HEK293T (cell line): ENCODE data around the gene SLC2A14.
"Not testable (repeated sequence)": the region's sequence is repeated elsewhere in the genome, so short reads cannot be mapped to it uniquely, and the experiment has no call there.

Experiments used
- CTCF ChIA-PET: fragments of 350-600 bp; formaldehyde crosslinking; extraction: SDS; loops from one replicate; lab custom pipeline; 2021; ENCODE audit warnings: antibody characterized with exemption, inconsistent platforms; lab: Yijun Ruan, JAX
- POLR2A ChIA-PET: fragments of 350-600 bp; formaldehyde crosslinking; extraction: SDS; loops from one replicate; lab custom pipeline; 2020; ENCODE audit warnings: antibody characterized with exemption, inconsistent platforms; lab: Yijun Ruan, JAX
- DNase-seq: peaks from one replicate; pipeline ENCODE4 v3.0.0; 2012; ENCODE audit warnings: mixed read lengths; ENCODE audit errors: extremely low spot score
- ARNT ChIP-seq: fragments of 450-650 bp; IDR thresholded peaks from 2 replicates; pipeline ENCODE4 v1.6.1; 2017; ENCODE audit warnings: mild to moderate bottlenecking
- BHLHE40 ChIP-seq: fragments of 450-650 bp; IDR thresholded peaks from 2 replicates; pipeline ENCODE4 v1.6.1; 2016; ENCODE audit warnings: mild to moderate bottlenecking, moderate library complexity, borderline replicate concordance
- CTBP1 ChIP-seq: fragments of 450-650 bp; IDR thresholded peaks from 2 replicates; pipeline ENCODE4 v1.6.1; 2016; ENCODE audit warnings: borderline replicate concordance
- ELF4 ChIP-seq: fragments of 450-650 bp; IDR thresholded peaks from 2 replicates; pipeline ENCODE4 v1.6.1; 2017; ENCODE audit warnings: antibody characterized with exemption
- FOXA1 ChIP-seq: fragments of 450-650 bp; IDR thresholded peaks from 2 replicates; pipeline ENCODE4 v1.6.1; 2016; ENCODE audit warnings: mild to moderate bottlenecking
- FOXK2 ChIP-seq: fragments of 450-650 bp; IDR thresholded peaks from 2 replicates; pipeline ENCODE4 v1.6.1; 2016; ENCODE audit warnings: mild to moderate bottlenecking
- FOXM1 ChIP-seq: fragments of 450-650 bp; IDR thresholded peaks from 2 replicates; pipeline ENCODE4 v1.6.1; 2017; ENCODE audit warnings: mild to moderate bottlenecking, borderline replicate concordance
- HDGF ChIP-seq: fragments of 450-650 bp; IDR thresholded peaks from 2 replicates; pipeline ENCODE4 v1.6.1; 2017; ENCODE audit warnings: antibody characterized with exemption, borderline replicate concordance
- L3MBTL2 ChIP-seq: fragments of 450-650 bp; conservative IDR thresholded peaks from 2 replicates; pipeline ENCODE4 v1.6.1; 2016; ENCODE audit warnings: mild to moderate bottlenecking
- LEF1 ChIP-seq: fragments of 450-650 bp; IDR thresholded peaks from 2 replicates; pipeline ENCODE4 v1.6.1; 2017; ENCODE audit warnings: mild to moderate bottlenecking, borderline replicate concordance
- NFRKB ChIP-seq: fragments of 450-650 bp; IDR thresholded peaks from 2 replicates; pipeline ENCODE4 v1.6.1; 2016; ENCODE audit warnings: mild to moderate bottlenecking, moderate library complexity
- PKNOX1 ChIP-seq: fragments of 450-650 bp; IDR thresholded peaks from 2 replicates; pipeline ENCODE4 v1.6.1; 2016
- SP1 ChIP-seq: fragments of 450-650 bp; IDR thresholded peaks from 2 replicates; pipeline ENCODE4 v1.6.1; 2017
- SUZ12 ChIP-seq: fragments of 450-650 bp; IDR thresholded peaks from 2 replicates; pipeline ENCODE4 v1.6.1; 2016; ENCODE audit warnings: mild to moderate bottlenecking
- TARDBP ChIP-seq: fragments of 450-650 bp; IDR thresholded peaks from 2 replicates; pipeline ENCODE4 v1.6.1; 2016
- ZNF384 ChIP-seq: fragments of 450-650 bp; IDR thresholded peaks from 2 replicates; pipeline ENCODE4 v1.6.1; 2016

The SLC2A14 gene

DNA sequence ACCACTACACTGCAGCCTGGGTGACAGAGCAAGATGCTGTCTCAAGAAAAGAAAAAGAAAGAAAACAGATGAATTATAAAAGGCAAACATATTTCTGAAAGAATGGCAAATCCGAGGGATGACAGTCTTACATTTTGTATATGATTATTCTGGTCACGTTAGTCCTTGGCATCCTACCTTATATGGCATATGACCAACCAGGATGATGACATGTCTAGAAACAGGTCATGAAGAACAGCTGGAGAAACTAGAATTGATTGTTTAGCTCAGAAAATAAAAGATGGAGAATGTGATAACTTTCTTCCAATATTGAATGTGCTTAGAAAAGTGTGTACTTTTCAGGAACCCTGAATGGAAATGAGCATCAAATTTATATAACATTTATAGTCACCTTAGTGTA is 19.2 kb downstream of the SLC2A14 start:
- TF ChIP-seq L3MBTL2 (no peak), FOXK2 (no peak), ELF4 (no peak), PKNOX1 (no peak), TARDBP (no peak), SUZ12 (no peak), ARNT (no peak), FOXA1 (no peak), FOXM1 (no peak), HDGF (no peak), ZNF384 (no peak)
- DNase-seq: no peak
- CTCF ChIA-PET: no interaction called here
- POLR2A ChIA-PET: no interaction called here

DNA sequence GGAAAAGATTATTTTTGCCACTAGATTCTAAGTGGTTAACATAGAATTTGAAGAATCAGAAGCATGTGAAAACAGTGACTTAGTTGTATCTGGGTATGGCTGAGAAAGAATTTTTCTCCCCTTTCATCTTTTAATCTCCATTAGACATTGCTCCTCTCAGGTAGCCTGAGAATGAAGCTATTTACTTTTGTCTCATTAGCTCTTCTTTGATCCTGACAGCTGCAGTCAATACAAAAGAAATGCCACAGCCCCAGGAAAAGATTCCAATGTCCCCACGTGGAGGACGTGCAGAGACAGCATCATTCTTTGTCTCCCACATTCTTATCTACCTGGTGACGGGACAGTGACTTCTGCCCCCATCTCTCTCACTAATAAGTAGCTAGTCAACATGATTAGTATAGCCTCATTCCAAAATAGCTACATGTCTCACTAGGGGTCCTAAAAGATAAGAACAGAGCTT is 21.1 kb downstream of the SLC2A14 start:
- POLR2A ChIA-PET, CTCF ChIA-PET, DNase-seq: not testable (repeated sequence)

DNA sequence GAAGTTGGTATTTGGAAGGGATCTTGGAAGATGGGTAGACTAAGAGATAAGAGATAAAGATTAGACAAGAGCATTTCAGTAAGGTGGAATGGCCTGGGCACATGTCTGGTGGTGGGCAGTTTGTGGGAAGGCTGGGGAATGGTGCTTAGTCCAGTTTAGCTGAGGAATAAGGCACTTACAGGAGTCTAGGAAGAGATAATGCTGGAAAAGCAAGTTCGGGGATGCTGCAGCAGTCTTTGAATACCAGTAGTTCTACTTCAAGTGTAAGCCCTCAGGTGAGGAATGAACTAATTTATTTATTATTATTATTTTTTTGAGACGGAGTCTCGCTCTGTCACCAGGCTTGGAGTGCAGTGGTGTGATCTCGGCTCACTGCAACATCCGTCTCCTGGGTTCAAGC is 22.6 kb downstream of the SLC2A14 start:
- POLR2A ChIA-PET, CTCF ChIA-PET, DNase-seq: not testable (repeated sequence)

DNA sequence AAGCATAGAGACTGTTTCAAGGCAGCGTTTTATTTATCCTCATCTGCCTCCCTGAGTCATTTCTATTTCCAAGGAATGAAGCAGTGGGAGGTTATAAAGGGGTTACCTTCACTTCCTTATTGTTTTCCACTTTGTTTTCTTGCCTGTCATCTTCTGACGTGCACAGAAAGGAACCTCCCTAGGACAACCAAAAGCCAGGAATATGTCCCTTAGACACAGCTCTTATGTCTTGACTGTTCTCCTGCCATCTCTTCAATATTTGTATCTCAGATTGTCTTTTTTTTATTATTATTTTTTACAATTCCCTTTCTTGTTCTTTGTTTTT is 24.7 kb downstream of the SLC2A14 start:
- POLR2A ChIA-PET, DNase-seq: not testable (repeated sequence)
- CTCF ChIA-PET: interaction anchor here (0.6 to 0.7 kb wide), 2 partner anchors 86 to 99 kb away, joined by 3 to 4 read pairs; no protein-coding TSS in a partner anchor

DNA sequence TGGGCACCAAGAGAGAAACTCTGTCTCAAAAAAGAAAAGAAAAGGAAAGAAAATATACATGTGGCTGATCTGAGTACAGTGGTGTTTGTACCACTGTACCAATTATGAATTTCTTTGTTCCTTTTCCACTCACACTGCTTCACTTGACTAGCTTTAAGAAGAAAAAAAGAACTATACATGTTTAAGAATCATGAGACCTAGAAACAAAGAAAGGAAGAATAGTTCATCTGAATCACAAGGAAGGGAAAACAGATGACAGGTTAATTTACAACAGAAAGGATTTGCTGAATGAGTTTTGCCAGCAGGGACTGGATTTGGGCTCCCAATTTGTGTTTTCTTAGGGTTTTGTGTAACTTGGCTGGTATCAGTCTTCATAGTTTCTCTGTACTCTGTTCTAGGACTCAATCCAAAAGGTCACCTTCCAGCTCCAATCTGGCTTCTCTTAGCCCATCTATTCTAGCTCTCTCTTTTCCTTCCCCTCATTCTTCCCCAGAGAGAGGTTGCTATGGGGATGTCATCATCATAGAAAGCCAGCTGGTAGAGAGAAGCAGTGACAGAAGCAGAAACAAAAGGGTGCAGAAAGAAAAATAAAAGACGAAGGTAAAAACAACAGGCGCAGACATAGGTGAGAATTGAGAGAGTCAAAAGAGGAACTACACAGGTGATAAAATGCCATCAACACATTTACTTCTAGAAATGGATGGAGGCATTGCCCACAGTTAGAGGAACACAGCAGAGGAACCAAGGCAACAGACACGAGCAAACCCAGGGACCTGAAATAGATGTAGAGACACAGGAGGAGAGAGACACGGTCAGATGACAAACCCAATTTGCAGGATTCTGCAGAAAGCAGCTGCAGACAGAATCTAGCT is 25.3 kb downstream of the SLC2A14 start:
- POLR2A ChIA-PET, DNase-seq: not testable (repeated sequence)
- CTCF ChIA-PET: interaction anchor here (0.6 to 0.7 kb wide), 2 partner anchors 85 to 100 kb away, joined by 3 to 4 read pairs; no protein-coding TSS in a partner anchor

DNA sequence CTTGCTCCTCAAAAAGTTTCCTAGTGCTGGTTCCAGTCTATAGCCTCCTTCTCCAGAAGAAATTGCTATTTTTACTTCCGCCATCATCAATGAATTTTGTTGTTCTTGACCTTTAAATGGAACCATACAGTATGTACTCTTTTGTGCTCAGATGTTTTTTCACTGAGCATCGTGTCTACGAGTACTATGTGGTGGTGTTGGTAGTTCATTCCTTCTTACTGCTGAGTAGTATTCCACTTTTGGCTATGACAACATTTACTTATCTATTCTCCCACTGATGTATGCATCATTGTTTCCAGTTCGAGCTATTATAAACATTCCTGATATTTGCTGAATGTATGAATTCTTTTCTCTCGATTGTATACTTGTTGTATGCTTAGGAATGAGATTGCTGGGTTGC is 28.6 kb downstream of the SLC2A14 start:
- DNase-seq: no peak
- CTCF ChIA-PET: no interaction called here
- no peak for TF ChIP-seq L3MBTL2
- TF ChIP-seq FOXK2: no peak
- no peak for TF ChIP-seq FOXA1
- TF ChIP-seq FOXM1: no peak
- no peak for TF ChIP-seq ARNT
- TF ChIP-seq TARDBP: no peak
- TF ChIP-seq SUZ12: no peak
- no peak for TF ChIP-seq ZNF384
- no peak for TF ChIP-seq CTBP1
- TF ChIP-seq BHLHE40: no peak
- TF ChIP-seq LEF1: no peak
- TF ChIP-seq ELF4: no peak
- TF ChIP-seq PKNOX1: no peak
- TF ChIP-seq SP1: no peak
- no peak for TF ChIP-seq HDGF
- TF ChIP-seq NFRKB: no peak
- POLR2A ChIA-PET: no interaction called here

- POLR2A ChIA-PET, DNase-seq, CTCF ChIA-PET: not testable (repeated sequence)
These were observed 29.1 kb downstream of the SLC2A14 start for GRCh38 chr12:7843583-7843982.

DNA sequence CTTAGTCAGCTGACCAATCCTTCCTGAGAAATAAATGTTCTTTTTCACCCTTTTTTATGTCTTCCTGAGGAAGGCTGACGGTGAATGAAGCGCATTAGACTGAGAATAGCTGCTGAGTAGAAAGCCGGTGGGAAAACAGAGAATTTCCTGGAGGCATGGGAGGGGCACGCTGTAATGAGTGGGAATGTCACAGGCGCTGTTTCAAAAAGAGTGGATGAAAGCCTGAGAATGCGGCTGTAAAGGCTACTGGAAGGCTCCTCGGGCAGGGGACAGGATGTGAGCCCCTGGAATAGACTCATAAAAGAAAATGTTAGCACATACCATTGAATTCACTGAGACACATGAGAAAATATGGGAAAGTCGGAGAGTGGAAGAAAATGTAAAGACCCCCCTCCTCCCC is 29.6 kb downstream of the SLC2A14 start:
- POLR2A ChIA-PET, DNase-seq, CTCF ChIA-PET: not testable (repeated sequence)

DNA sequence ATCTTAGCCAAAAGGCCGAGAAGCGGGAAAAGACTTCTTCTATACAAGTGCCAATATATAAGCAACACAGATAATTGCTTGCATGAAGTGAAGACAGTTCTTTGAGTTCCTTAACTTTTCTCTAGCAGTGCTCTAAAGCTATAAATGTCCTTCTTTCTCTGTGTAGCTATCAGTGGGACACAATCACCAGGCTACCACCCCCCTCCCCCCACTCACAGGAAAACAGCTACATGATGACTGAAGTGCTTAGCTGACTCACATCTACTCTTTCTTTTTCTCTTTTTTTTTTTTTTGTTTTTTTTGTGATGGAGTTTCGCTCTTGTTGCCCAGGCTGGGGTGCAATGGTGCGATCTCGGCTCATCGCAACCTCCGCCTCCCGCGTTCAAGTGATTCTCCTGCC is 30.3 kb downstream of the SLC2A14 start:
- CTCF ChIA-PET: interaction anchor here (0.6 kb wide), 1 partner anchor 734 kb away, joined by 5 read pairs; no protein-coding TSS in a partner anchor
- POLR2A ChIA-PET, DNase-seq: not testable (repeated sequence)

- POLR2A ChIA-PET, CTCF ChIA-PET, DNase-seq: not testable (repeated sequence)
These were observed 32.9 kb downstream of the SLC2A14 start for GRCh38 chr12:7839848-7840247.

DNA sequence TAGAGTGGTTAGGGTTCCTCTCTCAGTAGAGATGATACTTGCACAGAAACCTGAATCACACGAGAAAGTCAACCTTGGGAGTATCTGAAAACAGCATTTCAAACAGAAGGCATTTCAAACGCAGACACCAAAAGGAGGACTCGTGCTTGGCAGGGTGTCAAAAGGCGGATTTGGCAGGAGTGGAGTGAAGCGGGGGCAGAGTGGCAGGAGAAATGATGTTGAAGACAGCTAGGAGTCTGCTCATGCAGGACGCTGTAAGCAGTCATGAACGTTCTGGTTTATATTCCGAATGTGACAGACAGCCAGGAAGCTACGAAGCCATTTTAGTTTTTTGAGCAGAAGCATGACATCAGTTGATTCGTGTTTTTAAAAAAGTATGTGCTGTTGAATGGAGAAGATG is 33.5 kb downstream of the SLC2A14 start:
- CTCF ChIA-PET, POLR2A ChIA-PET: not testable (repeated sequence)

More for the DNA sequence above, 33.5 kb downstream of the SLC2A14 start:
- not testable (repeated sequence) for DNase-seq
